DMS79 treated with DMSO at 0.1 percent for 48 hours (cell line): ENCODE data around the gene SCNN1B.
"Not testable (repeated sequence)": the region's sequence is repeated elsewhere in the genome, so short reads cannot be mapped to it uniquely, and the experiment has no call there.

Experiments
- DNase-seq: peaks from one replicate; lab custom pipeline; 2025; lab: John Stamatoyannopoulos, UW

Gene SCNN1B

GRCh38 chr16:23381702-23382101, 79.6 kb downstream of the SCNN1B start:
- not testable (repeated sequence) for DNase-seq

DNA sequence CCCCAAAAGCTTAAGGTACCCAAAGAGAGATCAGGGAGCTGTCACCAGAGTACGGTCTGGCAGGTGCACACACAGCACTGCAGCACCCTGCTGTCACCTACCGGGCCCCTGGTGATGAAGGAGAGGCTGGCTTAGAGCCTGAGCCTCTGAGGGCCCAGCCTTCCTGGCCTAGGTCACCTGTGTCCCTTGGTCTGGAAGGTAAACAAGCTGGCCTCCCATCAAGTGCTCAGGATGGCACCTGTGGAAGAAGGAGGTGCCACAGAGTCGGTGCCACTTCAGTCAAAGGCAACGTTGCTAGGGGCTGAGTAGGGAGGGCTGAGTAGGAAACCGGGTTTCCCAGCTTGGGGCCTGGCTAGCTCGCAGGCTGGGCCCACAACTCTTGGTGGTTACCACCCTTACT, 80.2 kb downstream of the SCNN1B start:
- no peak for DNase-seq

- no peak for DNase-seq
Observed at GRCh38 chr16:23383881-23384280, 81.8 kb downstream of the SCNN1B start.

- peak; percentile 44 for DNase-seq
Observed at GRCh38 chr16:23384878-23385277, 82.8 kb downstream of the SCNN1B start.

DNA sequence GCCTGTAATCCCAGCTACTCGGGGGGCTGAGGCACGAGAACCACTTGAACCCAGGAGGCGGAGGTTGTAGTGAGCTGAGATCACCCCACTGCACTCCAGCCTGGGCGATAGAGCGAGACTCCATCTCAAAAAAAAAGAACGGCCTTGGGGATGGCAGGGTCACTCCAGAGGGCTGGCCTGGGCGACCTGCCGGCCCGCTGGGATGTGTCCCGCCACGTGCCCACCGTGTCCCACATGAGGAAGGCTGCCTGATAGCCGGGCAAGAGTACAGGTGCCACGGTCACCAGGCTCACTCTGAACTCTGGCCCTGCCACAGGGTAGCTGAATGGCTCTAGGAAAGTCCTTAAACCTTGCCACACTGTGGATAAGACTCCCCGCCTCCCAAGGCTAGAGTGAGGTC, 83.3 kb downstream of the SCNN1B start:
- no peak for DNase-seq

DNA sequence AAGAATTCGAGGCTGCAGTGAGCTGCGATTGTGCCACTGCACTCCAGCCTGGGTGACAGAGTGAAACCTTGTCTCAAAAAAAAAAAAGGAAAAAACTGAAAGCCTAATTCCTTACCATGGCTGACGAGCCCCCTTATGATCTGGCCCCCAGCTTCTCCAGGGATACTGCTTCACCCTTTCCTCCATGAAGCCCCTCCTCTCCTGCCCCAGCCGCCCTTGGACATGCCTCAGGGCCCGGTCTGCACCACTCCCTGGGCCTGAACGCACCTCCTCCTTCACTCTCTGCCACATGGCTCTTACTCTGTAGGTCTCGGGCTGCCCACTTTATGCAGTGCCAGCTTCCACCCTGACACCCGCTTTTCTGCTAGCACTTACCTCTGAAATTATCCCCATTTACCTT, 85.6 kb downstream of the SCNN1B start:
- no peak for DNase-seq

- no peak for DNase-seq
Observed at GRCh38 chr16:23388786-23389185, 86.7 kb downstream of the SCNN1B start.

- no peak for DNase-seq
Observed at GRCh38 chr16:23389201-23389600, 87.1 kb downstream of the SCNN1B start.

DNA sequence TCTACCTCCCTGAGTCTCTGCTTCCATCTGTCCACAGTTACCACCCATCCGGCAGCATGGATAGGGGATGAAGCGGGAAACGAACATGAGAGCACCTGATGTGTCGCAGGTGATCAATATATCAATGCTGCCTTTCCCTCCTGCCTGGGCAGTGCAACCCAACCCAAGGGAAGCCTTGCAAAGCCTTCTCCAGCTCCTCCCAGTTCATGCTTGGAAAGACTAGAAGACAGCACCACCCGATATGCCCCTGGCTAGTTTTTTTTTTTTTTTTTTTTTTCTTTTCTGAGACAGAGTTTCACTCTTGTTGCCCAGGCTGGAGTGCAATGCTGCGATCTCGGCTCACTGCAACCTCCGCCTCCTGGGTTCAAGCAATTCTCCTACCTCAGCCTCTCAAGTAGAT, 87.8 kb downstream of the SCNN1B start:
- not testable (repeated sequence) for DNase-seq

DNA sequence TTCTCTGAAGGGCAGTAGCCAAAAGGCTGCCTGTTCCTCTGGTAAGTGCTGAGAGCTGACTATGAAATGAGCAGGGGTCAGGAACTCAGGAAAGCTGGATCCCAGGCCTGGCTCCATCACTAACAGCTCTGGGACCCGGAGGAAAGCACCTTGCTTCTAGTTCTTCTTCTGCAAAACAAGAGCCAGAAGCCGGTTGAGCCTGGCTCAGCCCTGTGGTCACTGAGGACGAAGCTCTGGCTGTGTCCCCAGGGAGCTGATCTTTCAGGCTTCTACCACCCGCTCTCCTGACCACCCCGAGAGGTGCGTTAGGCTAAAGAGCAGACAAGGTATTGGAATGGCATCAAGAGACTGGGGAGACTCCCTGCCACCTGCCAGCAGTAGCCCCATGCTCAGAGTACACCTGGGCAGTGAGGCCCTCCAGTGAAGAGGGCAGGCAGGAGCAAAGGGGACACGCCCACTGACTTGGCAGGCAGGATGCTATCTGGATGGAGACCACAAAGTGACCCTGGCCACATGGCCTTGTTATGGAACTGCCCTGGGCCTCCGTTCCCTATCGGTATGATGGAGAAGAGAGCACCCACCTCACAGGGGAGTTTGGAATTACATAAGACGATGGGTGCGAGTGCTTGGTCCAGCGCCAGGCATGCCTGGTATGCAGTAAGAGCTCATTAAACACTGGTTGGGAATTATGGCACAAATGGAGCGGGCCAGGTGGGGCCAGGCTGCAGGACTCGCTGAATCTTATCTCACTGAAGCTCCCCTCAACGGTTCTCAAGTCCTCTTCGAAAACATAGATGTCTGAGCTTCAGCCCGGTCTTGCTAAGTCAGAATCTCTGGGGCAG, 89.5 kb downstream of the SCNN1B start:
- peak; percentile 45 for DNase-seq

- DNase-seq: no peak
Observed at GRCh38 chr16:23392223-23392600, 90.1 kb downstream of the SCNN1B start.

DNA sequence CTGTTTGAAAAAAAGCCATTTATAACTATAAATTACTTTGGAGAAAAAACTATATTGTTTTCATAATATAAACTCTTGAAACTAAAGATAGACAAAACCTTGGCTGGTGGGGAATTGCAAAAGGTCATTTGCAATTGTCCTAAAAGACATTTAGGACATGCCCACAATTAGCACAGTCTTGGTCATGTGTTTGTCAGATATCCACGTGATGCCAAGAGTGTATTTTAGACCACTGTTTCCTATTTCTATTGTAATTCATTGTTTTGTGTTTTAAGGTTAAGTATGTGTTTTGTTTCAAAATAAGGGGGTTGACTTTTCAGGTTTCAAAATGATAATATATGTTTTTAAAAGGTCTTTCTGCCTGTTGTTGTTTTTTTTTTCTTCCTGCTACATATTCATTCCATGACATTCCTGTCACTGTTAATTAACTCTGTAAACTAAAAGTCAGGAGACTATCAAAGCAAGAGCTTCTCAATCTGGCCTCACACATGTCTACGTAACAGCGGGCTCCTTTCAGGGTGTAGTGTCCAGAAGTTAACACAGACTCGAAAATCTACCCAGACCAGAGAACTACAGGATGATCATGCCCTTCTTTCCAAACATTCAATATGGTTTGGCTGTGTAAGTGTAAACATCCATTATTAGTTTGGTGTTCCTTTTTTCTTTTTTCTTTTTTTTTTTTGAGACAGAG, 92.2 kb downstream of the SCNN1B start:
- DNase-seq: no peak

DNA sequence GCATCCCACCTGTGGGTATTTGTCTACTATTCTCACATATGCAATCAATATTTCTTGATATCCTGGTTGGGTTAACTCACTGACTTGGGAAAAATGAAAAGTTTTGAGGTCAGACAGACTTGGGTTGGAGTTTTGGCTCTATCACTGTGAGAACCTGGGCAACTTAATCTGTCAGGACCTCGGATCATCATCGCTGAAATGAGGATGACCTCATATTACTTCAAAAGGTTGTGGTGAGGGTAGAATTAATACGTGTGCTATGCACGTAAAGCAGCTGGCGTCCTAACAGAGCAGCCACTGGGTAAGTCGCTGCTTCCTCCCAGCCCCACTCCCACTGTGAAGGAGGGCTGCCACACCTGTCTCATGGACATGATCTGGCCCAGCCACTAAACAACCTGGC, 93.6 kb downstream of the SCNN1B start:
- no peak for DNase-seq

DNA sequence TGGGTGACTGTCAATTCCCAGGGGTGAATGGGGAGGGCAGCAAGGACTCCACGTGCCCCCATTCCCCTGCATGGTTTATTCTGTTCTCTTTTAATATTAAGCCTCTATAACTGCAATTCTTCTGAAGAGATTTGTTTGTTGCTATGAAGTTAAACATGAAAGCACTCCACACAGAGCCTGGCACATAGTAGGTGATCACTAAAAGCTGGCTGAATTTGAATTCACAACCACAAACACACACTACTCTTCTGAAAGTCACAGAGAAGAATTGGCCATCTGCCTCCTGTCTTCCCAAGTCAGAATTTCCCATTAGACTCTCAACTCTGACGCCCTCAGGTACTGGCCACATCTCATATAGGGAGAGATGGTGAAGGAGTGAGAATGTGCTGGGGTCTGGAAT, 95.4 kb downstream of the SCNN1B start:
- no peak for DNase-seq

- peak; percentile 84 for DNase-seq
Observed at GRCh38 chr16:23398987-23399805, 97.1 kb downstream of the SCNN1B start.

DNA sequence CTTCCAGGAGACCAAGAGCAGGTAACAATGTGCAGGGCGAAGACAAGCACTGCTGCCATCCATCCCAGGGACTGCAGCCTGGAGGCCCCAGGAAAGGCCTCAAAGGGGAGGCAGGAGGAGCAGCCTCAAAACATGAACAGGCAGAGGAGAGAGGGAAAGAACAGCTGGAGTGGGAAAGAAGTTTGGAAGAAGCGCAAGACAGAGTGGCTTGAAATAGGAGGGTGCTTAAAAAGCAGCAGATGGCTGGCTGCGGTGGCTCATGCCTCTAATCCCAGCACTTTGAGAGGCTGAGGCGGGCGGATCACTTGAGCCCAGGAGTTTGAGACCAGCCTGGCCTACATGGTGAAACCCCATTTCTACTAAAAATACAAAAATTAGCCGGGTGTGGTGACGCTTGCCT, 98.3 kb downstream of the SCNN1B start:
- DNase-seq: not testable (repeated sequence)

- DNase-seq: no peak
Observed at GRCh38 chr16:23401139-23401538, 99.0 kb downstream of the SCNN1B start.

GRCh38 chr16:23402100-23402499, 100.0 kb downstream of the SCNN1B start:
- no peak for DNase-seq

- no peak for DNase-seq
Observed at GRCh38 chr16:23403547-23403946, 101.4 kb downstream of the SCNN1B start.

DNA sequence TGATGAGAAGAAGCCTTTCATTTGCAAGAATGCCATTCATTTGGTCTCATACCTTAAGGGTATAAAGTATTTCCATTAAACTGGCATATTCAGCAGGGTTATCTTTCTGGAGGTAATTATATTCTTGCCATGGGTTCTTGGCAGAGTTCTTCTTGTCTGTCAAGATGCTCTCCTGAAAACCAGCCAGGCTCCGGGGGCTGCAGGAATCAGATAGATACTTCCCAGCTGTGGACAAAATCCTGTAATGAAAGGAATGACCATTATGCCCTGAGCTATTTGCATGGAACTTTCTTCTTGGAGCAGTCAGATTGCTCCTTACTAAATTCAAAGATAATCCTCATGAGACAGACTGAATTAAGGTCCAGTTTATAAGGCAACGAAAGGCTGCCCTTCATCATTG, 103.9 kb downstream of the SCNN1B start:
- no peak for DNase-seq

DNA sequence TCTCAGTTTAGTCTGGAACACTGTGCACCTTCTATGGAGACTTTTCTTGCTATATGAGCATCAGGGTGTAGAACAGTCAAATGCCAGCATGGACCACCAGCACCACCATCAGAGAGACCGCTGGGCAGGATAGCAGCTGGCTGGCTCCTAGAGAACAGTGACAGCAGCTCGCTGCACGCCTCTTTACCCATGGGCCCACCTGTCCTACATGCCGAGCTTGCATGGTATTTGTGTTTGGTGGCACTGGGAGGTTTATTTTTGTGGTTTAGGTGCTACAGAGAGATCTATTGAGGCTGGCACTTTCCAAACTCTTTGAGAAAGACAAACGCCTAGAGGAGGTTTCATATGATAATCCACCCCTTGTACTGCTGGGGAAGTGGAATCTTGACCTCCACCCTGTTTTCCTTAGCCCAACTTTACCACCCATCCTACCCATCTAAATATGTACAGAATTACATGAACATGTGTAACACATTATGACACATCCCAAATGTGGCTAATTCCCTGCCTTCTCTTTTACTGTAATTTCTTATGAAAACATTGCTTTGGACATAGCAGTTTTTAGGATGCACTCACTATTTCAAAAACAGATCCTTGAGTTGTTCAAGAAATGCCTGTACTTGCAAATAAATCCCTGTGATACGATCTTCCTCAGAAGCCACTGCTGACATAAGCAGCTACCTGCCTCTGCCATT, 104.6 kb downstream of the SCNN1B start:
- no peak for DNase-seq
